K562 (cell line): ENCODE data around the gene DYNLT4. TPM values are rescaled to one million over a fixed set of nuclear protein-coding genes. Genes with fewer than 3 reads are reported as not detected.

Source experiments
- BMI1 ChIP-seq: fragments of 150-350 bp; IDR thresholded peaks from 2 replicates; pipeline ENCODE4 v1.6.1; 2014; ENCODE audit warnings: low read length
- COPS2 ChIP-seq: fragments of 450-650 bp; conservative IDR thresholded peaks from 2 replicates; pipeline ENCODE4 v1.6.1; 2016; ENCODE audit warnings: mild to moderate bottlenecking, moderate library complexity
- CREB1 ChIP-seq, 2 experiments: sonication (generic) in 1 of 2; formaldehyde crosslinking in 1 of 2; IDR thresholded peaks; 2 replicates each; pipeline versions ENCODE4 v1.6.1 to v1.8.0; 2012 to 2022; ENCODE audit warnings: inconsistent platforms in 1 of 2, mild to moderate bottlenecking in 1 of 2, missing genetic modification reagents in 1 of 2, moderate library complexity in 1 of 2
- E2F5 ChIP-seq: sonication (generic); formaldehyde crosslinking; IDR thresholded peaks from 2 replicates; pipeline ENCODE4 v1.8.0; 2022; ENCODE audit warnings: mild to moderate bottlenecking, missing genetic modification reagents
- ETS2 ChIP-seq: IDR thresholded peaks from 2 replicates; pipeline ENCODE4 v1.6.1; 2016; ENCODE audit warnings: borderline replicate concordance, missing genetic modification characterization, mild to moderate bottlenecking, moderate library complexity, missing compliant biosample characterization; ENCODE audit not compliant: poor library complexity, severe bottlenecking
- HDAC1 ChIP-seq, 2 experiments: fragments of 450-650 bp; IDR thresholded peaks; 2 replicates each; pipeline ENCODE4 v1.6.1; 2016 to 2017; ENCODE audit warnings: inconsistent platforms in 1 of 2, mild to moderate bottlenecking in 1 of 2, moderate library complexity in 1 of 2
- HMG20B ChIP-seq: fragments of 250-450 bp; sonication (Bioruptor Pico); IDR thresholded peaks from 2 replicates; pipeline ENCODE4 v1.5.0; 2021; ENCODE audit warnings: mild to moderate bottlenecking
- PCBP1 ChIP-seq: fragments of 200-400 bp; formaldehyde crosslinking; IDR thresholded peaks from 2 replicates; pipeline ENCODE4 v1.6.1; 2018; ENCODE audit warnings: mild to moderate bottlenecking, low read depth, low read length; ENCODE audit not compliant: poor library complexity, severe bottlenecking
- POLR2A ChIP-seq: fragments of 450-650 bp; conservative IDR thresholded peaks from 2 replicates; pipeline ENCODE4 v1.6.1; 2016
- RBM39 ChIP-seq: fragments of 200-400 bp; formaldehyde crosslinking; optimal IDR thresholded peaks from 2 replicates; pipeline ENCODE3; 2018; ENCODE audit warnings: low read depth, low read length
- SAFB2 ChIP-seq: fragments of 200-400 bp; formaldehyde crosslinking; IDR thresholded peaks from 2 replicates; pipeline ENCODE4 v1.6.1; 2018; ENCODE audit warnings: borderline replicate concordance, low read length, low read depth, moderate library complexity; ENCODE audit not compliant: severe bottlenecking
- SIX5 ChIP-seq, 2 experiments: IDR thresholded peaks; 2 replicates each; pipeline ENCODE4 v1.6.1; 2011; ENCODE audit warnings: low read length in 2 of 2, borderline replicate concordance in 1 of 2, low read depth in 1 of 2, mild to moderate bottlenecking in 1 of 2, moderate library complexity in 1 of 2; ENCODE audit not compliant: insufficient read depth in 1 of 2
- SOX6 ChIP-seq: fragments of 450-650 bp; IDR thresholded peaks from 2 replicates; pipeline ENCODE4 v1.6.1; 2014; ENCODE audit warnings: mild to moderate bottlenecking
- U2AF1 ChIP-seq: fragments of 200-400 bp; formaldehyde crosslinking; optimal IDR thresholded peaks from 2 replicates; pipeline ENCODE3; 2017; ENCODE audit warnings: mild to moderate bottlenecking, low read depth, low read length, moderate library complexity
- ZNF507 ChIP-seq: conservative IDR thresholded peaks from 2 replicates; pipeline ENCODE4 v1.6.1; 2017; ENCODE audit warnings: missing genetic modification characterization, missing compliant biosample characterization
- ZNF586 ChIP-seq: fragments of 450-650 bp; formaldehyde crosslinking; conservative IDR thresholded peaks from 2 replicates; pipeline ENCODE4 v1.4.0; 2020; ENCODE audit warnings: mild to moderate bottlenecking, moderate library complexity
- ZNF644 ChIP-seq: fragments of 200-800 bp; sonication (Bioruptor generic); IDR thresholded peaks from 2 replicates; pipeline ENCODE4 v1.6.1; 2016; ENCODE audit warnings: low read depth, missing genetic modification characterization, missing compliant biosample characterization
- ZNF764 ChIP-seq: fragments of 250-450 bp; sonication (Bioruptor Pico); IDR thresholded peaks from 2 replicates; pipeline ENCODE4 v1.4.0; 2020; ENCODE audit warnings: low read depth, mild to moderate bottlenecking, moderate library complexity
- ZNF830 ChIP-seq: fragments of 250-450 bp; sonication (Bioruptor Pico); IDR thresholded peaks from 2 replicates; pipeline ENCODE4 v1.5.0; 2021; ENCODE audit warnings: mild to moderate bottlenecking
- polyA plus RNA-seq, 8 experiments: library from polyadenylated mRNA; depleted of rRNA in 4 of 8; stranded (reverse) in 5 of 8; unstranded in 3 of 8; fragments of >200 nt; fragmentation: Nextera tagmentation in 2 of 8; fragmentation: Illumina TruSeq in 1 of 8; extraction: Ambion mirVana in 2 of 8; extraction: Trizol in 1 of 8; gene quantifications; 2 replicates each; pipeline versions ENCODE4 v1.2.1 to v1.2.3, GENCODE V29; 2011 to 2014; ENCODE audit warnings: inconsistent platforms in 1 of 8, missing spikeins in 1 of 8
- total RNA-seq, 7 experiments: library from RNA; depleted of rRNA in 6 of 7; stranded (reverse); fragments of >200 nt in 6 of 7; fragmentation: Illumina TruSeq in 2 of 7; extraction: Trizol in 2 of 7; gene quantifications; 2 replicates each; pipeline versions ENCODE4 v1.2.1 to v1.2.3, GENCODE V29; 2011 to 2021; ENCODE audit warnings: low replicate concordance in 1 of 7
- TF ChIP-seq, protein P1 (sequence below): IDR thresholded peaks from 2 replicates; pipeline ENCODE4 v1.6.1; 2012; ENCODE audit warnings: low read depth, low read length, improper control_type of control experiment, borderline replicate concordance
- TF ChIP-seq, protein P2 (sequence below): fragments of 450-650 bp; formaldehyde crosslinking; IDR thresholded peaks from 2 replicates; pipeline ENCODE4 v1.4.0; 2020; ENCODE audit warnings: mild to moderate bottlenecking, moderate library complexity
- TF ChIP-seq, protein P3 (sequence below): fragments of 200-400 bp; formaldehyde crosslinking; IDR thresholded peaks from 2 replicates; pipeline ENCODE4 v1.6.1; 2017; ENCODE audit warnings: mild to moderate bottlenecking, low read depth, low read length, moderate library complexity

Gene DYNLT4
- total and polyA plus RNA-seq, 9 of the 15 experiments (the other 6 are each of a cell fraction or from before 2014, with no cell fraction given), result 0.29 to 0.73 TPM; not detected in 7

DNA sequence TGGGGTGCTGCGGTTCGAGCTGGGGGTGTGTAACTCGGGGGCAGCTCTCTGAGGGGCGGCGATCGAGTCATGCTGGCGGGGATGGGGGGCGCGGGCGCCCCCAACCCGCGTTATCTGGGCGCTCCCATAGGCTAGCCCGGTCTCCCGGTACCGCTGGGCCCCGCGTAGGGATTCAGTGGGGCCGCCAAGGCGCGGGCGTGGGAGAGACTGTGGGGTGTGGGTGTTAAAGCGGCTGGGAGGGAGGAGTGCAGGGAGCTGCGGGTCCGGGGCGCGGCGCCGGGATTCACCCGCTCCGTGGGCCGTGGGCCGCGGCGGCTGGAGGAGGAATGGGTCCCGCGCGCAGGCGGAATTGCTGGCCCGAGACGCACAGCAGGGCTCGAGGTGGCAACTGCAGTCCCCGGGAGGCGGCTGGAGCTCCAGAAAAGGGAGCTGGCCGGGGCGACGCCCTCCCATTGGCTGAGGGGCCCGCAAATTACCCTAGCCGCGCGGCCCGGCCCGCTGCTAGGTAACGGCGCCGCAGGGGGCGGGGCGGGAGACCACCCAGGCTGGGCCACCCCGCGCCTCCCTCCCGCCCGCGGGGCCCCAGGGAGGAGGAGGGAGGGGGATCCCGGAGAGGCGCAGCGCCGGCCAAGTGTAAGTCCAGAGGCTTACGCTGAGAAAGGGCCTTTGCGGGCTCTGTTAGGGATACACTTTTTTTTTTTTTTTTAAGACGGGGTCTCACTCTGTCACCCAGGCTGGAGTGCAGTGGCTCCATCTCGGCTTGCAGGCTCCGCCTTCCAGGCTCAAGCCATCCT is 35.9 kb upstream of the DYNLT4 start, which contains the start of gene PTCH2 (continued):
- TF ChIP-seq, protein P1, sequence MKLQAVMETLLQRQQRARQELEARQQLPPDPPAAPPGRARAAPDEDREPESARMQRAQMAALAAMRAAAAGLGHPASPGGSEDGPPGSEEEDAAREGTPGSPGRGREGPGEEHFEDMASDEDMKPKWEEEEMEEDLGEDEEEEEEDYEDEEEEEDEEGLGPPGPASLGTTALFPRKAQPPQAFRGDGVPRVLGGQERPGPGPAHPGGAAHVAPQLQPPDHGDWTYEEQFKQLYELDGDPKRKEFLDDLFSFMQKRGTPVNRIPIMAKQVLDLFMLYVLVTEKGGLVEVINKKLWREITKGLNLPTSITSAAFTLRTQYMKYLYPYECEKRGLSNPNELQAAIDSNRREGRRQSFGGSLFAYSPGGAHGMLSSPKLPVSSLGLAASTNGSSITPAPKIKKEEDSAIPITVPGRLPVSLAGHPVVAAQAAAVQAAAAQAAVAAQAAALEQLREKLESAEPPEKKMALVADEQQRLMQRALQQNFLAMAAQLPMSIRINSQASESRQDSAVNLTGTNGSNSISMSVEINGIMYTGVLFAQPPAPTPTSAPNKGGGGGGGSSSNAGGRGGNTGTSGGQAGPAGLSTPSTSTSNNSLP, result no peak
- TF ChIP-seq ZNF830 (no peak), PCBP1 (peak; percentile 68), COPS2 (no peak), HDAC1 (IDR thresholded peaks at IDR 0.05) (peak in 1 of 2 experiments; percentile 70; a peak in 2 of 4 replicates), POLR2A (peak; percentile 58; the same call in 1 of the 2 replicates), ZNF764 (no peak), RBM39 (no peak), BMI1 (no peak), ZNF586 (CRISPR knock-in tag) (no peak), U2AF1 (peak; percentile 44), ZNF507 (tag) (no peak), E2F5 (no peak), ZNF644 (no peak), CREB1 (IDR thresholded peaks at IDR 0.05) (no peak), CREB1 (CRISPR knock-in tag; IDR thresholded peaks at IDR 0.05) (no peak), SOX6 (no peak), SAFB2 (no peak), ETS2 (tag) (no peak), SIX5 (IDR thresholded peaks at IDR 0.05; ENCODE audit: borderline replicate concordance in 1 of 2, insufficient read depth in 1 of 2, low read depth in 1 of 2, low read length in 2 of 2) (no peak), HMG20B (CRISPR knock-in tag) (no peak)
- TF ChIP-seq, protein P2, sequence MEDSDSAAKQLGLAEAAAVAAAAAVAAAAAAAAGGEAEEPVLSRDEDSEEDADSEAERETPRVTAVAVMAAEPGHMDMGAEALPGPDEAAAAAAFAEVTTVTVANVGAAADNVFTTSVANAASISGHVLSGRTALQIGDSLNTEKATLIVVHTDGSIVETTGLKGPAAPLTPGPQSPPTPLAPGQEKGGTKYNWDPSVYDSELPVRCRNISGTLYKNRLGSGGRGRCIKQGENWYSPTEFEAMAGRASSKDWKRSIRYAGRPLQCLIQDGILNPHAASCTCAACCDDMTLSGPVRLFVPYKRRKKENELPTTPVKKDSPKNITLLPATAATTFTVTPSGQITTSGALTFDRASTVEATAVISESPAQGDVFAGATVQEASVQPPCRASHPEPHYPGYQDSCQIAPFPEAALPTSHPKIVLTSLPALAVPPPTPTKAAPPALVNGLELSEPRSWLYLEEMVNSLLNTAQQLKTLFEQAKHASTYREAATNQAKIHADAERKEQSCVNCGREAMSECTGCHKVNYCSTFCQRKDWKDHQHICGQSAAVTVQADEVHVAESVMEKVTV (CRISPR knock-in tag), result no peak
- TF ChIP-seq, protein P3, sequence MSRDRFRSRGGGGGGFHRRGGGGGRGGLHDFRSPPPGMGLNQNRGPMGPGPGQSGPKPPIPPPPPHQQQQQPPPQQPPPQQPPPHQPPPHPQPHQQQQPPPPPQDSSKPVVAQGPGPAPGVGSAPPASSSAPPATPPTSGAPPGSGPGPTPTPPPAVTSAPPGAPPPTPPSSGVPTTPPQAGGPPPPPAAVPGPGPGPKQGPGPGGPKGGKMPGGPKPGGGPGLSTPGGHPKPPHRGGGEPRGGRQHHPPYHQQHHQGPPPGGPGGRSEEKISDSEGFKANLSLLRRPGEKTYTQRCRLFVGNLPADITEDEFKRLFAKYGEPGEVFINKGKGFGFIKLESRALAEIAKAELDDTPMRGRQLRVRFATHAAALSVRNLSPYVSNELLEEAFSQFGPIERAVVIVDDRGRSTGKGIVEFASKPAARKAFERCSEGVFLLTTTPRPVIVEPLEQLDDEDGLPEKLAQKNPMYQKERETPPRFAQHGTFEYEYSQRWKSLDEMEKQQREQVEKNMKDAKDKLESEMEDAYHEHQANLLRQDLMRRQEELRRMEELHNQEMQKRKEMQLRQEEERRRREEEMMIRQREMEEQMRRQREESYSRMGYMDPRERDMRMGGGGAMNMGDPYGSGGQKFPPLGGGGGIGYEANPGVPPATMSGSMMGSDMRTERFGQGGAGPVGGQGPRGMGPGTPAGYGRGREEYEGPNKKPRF, result no peak
